RWPE1 (cell line): Measurements from ENCODE around the gene HS6ST1.
A peak's percentile ranks its signal among the peaks of the same experiment; 100 is the strongest.

Source experiments
- CTCF ChIA-PET: fragments of 350-600 bp; sonication (Branson Sonifier 250); formaldehyde crosslinking; extraction: SDS; loops from one replicate; lab custom pipeline; 2021; lab: Yijun Ruan, JAX
- POLR2A ChIA-PET: fragments of 400-600 bp; formaldehyde crosslinking; extraction: SDS; loops from one replicate; lab custom pipeline; 2020; ENCODE audit warnings: antibody characterized with exemption; ENCODE audit not compliant: low non-redundant PET; lab: Yijun Ruan, JAX
- DNase-seq: peaks from one replicate; pipeline ENCODE4 v3.0.0; 2012; ENCODE audit warnings: low spot score
- H3K27ac ChIP-seq: fragments of 450-650 bp; 2 replicates; pipeline ENCODE4 v1.5.1; 2017
- TF ChIP-seq, protein P1 (sequence below): fragments of 450-650 bp; conservative IDR thresholded peaks from 2 replicates; pipeline ENCODE4 v1.5.1; 2017; ENCODE audit warnings: low read depth, mild to moderate bottlenecking

HS6ST1 gene

DNA sequence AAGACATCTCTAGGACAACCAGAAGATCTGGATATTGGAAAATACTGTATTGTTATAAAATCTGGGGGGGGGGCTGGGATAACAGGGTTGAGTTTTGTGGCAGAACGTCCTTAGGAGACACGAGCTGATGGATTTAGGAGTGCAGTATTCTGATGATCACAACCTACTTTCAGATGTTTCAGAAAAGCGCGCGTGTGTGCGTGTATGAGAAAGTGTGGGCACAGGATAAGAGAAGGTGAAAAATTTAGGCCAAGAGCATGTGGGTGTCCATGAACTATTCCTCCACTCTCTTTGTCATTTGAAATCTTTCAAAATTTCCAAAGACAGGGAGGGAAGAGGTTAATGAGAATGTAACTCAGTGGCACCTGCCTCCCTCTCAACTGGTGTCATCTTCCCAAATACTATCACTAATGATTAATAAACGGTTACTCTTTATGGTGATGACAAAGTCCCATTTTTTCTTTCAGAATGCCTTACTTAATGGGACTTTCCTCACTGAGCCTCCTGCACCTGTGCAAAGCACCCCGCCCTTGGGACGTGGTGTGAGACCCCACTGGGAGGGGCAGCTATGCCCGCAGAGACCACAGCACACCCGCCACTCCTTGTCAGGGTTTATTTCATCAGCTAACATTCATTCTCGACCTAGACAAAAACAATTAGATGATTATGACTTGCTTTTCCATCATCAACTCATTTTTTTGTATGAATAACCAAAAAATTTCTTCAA lies 53.6 kb downstream of the HS6ST1 start:
- DNase-seq = no peak
- ChIA-PET POLR2A (no interaction called here), CTCF (interaction anchor here (0.6 kb wide), 1 partner anchor 341 kb away, joined by 5 read pairs; no protein-coding TSS in a partner anchor)
- H3K27ac ChIP-seq = no peak overlapping the region
- TF ChIP-seq, protein P1, sequence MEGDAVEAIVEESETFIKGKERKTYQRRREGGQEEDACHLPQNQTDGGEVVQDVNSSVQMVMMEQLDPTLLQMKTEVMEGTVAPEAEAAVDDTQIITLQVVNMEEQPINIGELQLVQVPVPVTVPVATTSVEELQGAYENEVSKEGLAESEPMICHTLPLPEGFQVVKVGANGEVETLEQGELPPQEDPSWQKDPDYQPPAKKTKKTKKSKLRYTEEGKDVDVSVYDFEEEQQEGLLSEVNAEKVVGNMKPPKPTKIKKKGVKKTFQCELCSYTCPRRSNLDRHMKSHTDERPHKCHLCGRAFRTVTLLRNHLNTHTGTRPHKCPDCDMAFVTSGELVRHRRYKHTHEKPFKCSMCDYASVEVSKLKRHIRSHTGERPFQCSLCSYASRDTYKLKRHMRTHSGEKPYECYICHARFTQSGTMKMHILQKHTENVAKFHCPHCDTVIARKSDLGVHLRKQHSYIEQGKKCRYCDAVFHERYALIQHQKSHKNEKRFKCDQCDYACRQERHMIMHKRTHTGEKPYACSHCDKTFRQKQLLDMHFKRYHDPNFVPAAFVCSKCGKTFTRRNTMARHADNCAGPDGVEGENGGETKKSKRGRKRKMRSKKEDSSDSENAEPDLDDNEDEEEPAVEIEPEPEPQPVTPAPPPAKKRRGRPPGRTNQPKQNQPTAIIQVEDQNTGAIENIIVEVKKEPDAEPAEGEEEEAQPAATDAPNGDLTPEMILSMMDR = no peak

DNA sequence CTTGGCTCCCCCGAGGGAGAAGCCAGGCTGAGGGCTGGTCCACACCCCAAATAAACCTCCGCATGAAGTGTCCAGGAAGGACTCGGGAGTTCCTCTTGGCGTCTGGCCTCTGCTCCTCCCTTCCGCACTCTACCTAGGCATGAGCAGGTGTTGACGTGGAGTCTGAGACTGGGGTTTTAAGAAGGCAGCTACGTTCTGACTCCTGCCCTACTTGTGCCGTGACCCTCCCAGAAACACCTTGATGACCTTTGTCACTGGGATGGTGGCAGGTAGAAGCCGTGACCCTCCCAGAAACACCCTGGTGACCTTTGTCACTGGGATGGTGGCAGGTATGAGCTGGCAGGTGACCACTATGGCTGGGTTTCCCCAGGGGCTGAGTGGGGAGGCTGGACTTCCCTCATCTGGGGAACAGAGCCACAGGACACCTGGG lies 54.8 kb downstream of the HS6ST1 start:
- CTCF ChIA-PET = no interaction called here

DNA sequence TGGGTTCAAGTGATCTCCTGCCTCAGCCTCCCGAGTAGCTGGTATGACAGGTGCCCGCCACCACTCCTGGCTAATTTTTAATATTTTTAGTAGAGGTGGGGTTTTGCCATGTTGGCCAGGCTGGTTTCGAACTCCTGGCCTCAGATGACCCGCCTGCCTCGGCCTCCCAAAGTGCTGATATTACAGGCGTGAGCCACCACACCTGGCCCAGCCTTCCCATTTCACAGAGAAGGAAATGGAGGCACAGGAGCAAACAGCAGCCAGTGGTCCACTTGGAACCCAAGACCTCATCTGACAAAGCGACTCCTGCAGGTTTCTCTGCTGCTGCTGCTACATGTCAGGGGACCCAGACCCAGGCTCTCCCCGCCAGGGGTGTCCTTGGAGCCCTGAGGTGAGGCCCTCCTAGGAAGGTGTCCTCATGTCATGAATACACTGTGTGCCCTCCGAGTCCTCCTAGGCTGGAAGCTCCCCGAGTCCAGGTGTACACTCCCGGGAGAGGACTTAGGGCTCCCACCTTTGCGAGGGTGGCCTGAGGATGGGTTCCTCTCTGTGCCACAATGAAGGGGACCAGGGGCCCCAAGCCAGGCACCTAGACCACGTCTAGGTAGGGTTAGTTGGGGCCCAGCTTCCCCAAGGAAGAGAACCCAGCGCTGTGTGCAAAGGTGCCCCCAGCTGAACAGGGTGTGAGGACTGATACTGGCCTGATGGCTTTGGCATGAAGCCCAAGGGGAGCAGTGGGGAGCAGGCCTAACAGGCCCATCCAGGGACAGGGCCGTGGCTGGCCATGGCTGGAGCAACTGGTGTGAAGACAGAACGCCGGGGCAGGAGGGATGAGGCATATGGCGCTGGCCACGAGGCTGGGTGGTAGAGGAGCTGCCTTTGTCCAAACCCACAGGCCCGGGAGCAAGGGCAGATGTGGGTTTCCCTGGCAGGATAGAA lies 56.1 kb downstream of the HS6ST1 start:
- TF ChIP-seq, protein P1 = no peak
- POLR2A ChIA-PET = no interaction called here
- CTCF ChIA-PET = interaction anchor here (1.0 to 2.3 kb wide), 2 partner anchors 12 to 43 kb away, joined by 3 to 8 read pairs; no protein-coding TSS in a partner anchor
- no peak overlapping the region for H3K27ac ChIP-seq
- no peak for DNase-seq

More for the DNA sequence above, 54.8 kb downstream of the HS6ST1 start:
- TF ChIP-seq, protein P1 = no peak
- H3K27ac ChIP-seq = no peak overlapping the region
- DNase-seq = no peak
- POLR2A ChIA-PET = no interaction called here

DNA sequence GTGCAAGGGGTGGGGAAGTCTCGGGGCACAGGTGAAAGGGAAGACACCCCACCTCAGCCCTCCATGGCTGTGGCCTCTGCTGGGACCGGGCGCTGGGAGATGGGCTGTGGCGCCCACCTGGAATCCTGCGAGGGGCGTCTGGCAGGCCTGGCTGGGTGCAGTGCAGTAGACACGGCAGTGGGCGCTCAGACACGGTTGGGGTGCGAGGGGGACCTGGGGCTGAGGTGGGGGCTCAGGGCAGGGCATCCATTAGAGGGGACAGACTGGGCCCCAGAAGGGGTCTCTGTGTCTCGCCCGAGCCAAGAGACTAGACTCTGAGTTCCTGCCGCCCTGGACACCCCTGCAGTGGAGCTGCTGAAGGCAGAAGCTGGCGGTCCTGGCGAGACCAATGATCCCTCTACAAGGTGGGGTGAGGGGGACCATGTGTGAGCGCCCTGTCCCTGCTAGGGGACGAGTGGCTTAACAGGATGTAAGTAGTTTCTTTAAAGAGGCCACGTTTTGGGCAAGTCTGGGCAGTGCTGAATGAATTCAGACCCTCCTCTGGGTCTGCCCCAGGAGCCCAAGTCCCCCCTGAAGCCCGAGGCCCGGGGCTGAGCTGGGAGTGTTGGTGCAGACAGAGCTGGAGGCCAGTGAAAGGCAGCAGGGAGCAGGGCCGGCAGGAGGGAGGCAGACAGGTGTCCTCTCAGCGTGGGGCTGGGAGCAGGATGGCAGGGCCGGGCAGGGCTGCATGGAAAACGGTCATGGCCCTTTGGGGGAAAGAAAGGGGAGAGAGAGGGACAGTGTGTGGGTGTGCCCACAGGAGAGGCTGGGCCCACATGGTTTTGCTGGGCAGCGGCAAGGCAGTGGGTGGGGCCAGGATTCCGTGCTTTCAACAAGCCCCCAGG lies 57.2 kb downstream of the HS6ST1 start:
- peak overlapping the region; percentile 59 for H3K27ac ChIP-seq
- CTCF ChIA-PET = interaction anchor here (0.6 to 2.3 kb wide), 3 partner anchors 25 to 44 kb away, joined by 3 to 8 read pairs (median 3); no protein-coding TSS in a partner anchor
- no peak for DNase-seq
- TF ChIP-seq, protein P1 = no peak
- POLR2A ChIA-PET = no interaction called here

DNA sequence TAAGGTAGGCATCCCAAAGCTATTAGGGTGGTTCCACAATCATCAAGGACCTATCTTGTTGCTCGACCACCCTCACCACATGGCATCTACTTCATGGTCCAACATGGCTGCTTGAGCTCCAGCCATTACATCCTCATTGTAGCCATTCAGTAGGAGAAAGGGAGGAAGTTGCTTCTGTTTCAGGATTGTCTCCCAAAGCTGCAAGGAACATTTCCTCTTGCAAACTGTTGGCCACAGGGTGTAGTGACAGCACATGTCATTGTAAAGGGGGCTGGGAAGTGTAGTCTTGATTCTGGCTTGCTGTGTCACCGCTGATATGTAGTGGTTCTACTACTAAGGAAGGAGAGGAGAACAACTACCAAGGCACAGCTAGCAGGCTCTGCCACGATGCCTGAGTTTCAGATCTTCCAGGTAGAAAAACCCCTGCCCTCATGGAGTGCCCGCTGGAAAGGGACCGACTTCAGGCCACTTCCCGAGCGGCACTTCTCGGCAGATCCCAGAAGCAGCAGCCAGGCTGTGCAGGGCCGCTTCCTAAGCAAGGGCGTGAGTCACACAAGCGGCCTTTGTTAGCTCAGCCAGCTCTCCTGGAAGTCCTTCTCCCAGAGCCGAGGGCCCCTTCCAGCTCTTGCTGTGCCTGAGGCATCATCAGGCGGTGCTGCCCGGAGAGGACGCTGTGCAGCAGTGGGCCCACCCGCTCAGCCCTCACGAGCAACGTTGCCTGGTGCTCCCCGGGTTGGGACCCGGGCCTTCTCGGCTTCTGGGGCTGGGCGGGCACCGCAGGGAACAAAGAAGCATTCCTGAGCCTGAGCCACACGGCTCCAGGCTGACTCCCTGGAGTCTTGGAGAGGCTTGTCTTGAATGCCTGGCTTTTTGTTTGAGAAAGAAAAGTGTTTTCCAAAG lies 58.2 kb downstream of the HS6ST1 start:
- TF ChIP-seq, protein P1 = no peak
- ChIA-PET POLR2A (no interaction called here), CTCF (interaction anchor here (0.6 to 2.3 kb wide), 3 partner anchors 24 to 45 kb away, joined by 3 to 8 read pairs (median 3); no protein-coding TSS in a partner anchor)
- DNase-seq = peak; percentile 69
- peak overlapping the region; percentile 59 for H3K27ac ChIP-seq
